Measurements from ENCODE around the gene TMEM100.

Gene TMEM100

GRCh38 chr17:55720919-55721836, 1.5 kb downstream of the TMEM100 start:
- FAIRE-seq: no peak
- no peak for DNase-seq (ENCODE audit: insufficient read length, low spot score)

DNA sequence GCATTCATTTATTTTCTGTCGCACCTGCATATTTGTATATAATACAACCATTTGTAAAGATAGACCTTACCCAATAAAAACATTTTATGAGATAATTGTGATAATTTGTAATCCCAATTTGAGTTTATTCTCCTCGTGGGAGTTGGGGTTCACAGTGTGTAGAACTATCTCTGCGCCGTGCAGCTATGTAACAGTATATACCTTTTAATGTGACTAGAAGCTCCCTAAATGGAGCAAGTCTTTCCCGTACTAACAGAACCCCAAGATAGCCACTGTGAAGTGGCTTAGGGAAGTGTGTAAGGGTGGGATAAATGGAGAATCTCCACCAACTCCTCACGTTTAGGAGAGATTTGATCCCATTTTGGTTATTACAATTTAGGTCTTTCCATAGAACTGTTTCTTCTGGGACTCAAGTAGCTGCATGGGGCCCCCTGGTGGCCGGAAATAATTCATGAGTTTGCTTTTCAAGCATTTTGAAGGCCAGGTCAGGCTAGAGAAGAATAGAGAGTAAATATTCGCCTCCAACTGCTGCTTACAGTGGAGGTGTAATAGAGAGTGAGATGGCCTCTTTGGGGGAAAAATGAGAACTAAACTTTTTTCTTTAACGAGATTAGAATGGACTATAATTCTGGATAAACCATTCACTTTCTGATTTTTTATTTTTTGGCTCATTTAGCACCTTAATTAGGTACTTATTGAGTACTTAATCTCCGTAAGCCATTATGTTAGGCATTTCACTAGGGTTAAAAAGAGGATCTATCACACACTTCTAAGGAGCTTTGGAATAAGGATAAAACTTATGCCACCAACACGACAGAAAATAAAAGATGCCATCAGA, 4.5 kb downstream of the TMEM100 start:
- peak; percentile 99 for FAIRE-seq
- DNase-seq (ENCODE audit: insufficient read length, low spot score): no peak

GRCh38 chr17:55717432-55717831, 5.2 kb downstream of the TMEM100 start:
- FAIRE-seq (no peak), DNase-seq (ENCODE audit: insufficient read length, low spot score) (no peak)

GRCh38 chr17:55710829-55711496, 11.7 kb downstream of the TMEM100 start:
- FAIRE-seq (no peak), DNase-seq (ENCODE audit: insufficient read length, low spot score) (no peak)

GRCh38 chr17:55710410-55710809, 12.3 kb downstream of the TMEM100 start:
- DNase-seq (ENCODE audit: insufficient read length, low spot score) (no peak), FAIRE-seq (no peak)

DNA sequence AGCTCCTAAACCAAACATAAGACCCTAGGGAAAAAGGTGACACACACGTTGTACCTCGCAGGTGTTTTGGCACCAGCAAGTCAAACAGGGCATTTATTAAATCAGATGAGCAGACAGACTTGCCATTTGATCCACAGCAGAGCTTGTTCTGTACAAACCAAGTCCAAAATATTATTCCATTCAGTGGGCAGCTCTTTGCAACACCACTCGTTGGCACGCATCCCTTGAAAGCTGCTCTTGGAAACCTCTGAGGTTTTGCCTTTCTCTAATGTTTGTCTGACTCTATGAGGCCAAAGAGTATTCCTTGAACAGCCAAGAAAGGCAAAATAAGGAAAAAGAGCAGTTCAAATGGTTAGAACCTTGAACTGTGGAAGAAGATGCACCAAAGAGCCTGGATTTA, 12.7 kb downstream of the TMEM100 start:
- no peak for FAIRE-seq
- DNase-seq (ENCODE audit: insufficient read length, low spot score): no peak

DNA sequence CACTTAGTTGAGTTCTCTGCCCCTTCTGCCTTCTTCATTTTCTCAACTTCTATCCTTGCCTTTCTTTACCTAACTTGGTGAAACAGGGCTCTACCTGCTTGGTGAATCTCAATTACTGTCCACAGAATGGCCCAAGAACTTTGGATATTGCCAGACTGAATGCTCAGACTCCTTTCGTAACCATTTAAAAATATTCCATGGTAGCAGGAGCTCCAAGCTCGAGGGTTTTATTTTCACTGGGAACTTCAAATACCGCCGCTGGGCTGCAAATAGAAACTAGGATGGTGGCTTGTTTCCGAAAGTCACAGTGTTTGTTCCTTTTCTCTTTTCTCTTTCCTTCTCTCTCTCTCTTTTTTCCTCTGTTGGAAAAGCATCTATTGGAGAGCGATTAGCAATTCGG, 13.2 kb downstream of the TMEM100 start:
- FAIRE-seq (no peak), DNase-seq (ENCODE audit: insufficient read length, low spot score) (no peak)

DNA sequence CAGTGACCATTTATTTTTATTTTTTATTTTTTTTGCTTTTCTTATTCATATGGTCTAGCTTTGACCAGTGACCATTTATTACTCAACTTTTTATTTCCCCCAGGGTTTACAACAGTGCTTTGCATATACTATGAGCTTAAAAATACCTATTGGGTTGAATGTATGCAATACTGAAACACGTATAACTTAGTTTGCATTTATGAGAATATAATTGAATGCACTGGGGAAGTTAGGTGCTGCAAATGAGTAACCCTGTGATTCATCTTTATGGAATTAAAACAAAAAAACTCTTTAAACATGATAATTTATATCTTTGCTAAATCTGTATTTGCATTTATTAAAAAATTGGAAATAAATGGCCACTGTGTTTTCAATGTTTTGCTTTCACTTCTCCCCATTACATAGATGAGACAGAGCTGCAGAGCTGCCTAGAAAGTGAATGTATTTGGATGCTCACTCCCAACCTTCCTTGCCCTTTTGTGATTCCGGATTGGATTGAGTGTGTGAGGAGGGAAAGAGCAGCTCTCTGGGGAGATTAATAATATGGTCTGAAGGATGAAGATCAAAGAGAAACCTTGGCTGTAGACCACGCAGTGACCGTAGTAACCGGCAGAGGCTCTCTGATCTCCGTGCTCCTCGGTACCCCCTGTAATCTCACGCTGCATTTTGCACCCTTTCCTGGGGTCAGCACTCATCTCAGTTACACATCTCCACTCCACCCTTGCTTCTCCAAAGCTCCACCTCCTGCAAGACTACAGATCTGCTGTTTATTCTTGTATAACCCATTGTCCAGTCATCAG, 14.3 kb downstream of the TMEM100 start:
- FAIRE-seq: no peak
- no peak for DNase-seq (ENCODE audit: insufficient read length, low spot score)

- DNase-seq (ENCODE audit: insufficient read length, low spot score): no peak
Observed at GRCh38 chr17:55706808-55707773, 15.6 kb downstream of the TMEM100 start.

GRCh38 chr17:55705847-55706246, 16.8 kb downstream of the TMEM100 start:
- no peak for DNase-seq (ENCODE audit: insufficient read length, low spot score)
- FAIRE-seq: no peak

More at GRCh38 chr17:55706808-55707773, 15.6 kb downstream of the TMEM100 start:
- no peak for FAIRE-seq

GRCh38 chr17:55704401-55704800, 18.3 kb downstream of the TMEM100 start:
- DNase-seq (ENCODE audit: insufficient read length, low spot score) (no peak), FAIRE-seq (no peak)

DNA sequence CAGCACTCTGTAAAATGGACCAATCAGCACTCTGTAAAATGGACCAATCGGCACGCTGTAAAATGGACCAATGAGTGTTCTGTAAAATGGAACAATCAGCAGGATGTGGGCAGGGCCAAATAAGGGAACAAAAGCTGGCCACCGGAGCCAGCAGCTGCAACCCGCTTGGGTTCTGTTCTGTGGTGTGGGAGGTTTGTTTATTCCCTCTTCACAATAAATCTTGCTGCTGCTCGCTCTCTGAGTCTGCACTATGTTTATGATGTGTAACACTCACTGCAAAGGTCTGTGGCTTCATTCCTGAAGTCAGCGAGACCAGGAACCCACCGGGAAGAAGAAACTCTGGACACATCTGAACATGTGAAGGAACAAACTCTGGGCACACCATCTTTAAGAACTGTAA, 20.5 kb downstream of the TMEM100 start:
- no peak for FAIRE-seq

DNA sequence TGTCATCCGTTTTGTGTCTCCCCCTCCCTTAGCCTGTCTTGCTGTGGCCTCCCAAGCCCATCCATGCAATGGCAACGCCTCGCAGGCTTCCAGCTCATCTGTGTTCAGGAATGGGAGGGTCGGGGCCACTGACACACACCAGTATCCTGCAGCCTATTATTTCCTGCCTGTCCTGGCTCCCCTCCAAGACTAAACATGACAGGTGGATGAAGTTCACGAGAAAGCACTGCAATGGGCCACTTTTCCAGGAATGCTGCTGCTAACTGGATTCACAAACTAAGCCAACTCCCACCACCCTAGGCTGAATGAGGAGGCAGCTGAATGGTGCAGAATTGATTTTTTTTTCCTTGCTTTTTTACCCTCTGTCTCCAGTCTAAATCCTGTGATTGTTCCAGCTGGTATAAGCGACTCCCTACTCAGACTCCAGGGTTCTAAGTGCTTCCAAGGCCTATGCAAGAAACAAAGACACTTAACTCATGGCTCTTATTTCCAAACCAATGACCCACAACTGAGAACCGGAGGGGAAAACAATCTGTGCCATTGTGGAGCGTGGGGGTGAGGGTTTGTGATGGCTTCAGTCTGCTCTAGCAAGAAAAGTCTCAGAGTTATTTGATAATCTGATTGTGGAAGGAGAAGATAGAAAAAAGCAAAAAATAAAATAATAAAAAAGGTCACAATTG, 23.3 kb downstream of the TMEM100 start:
- FAIRE-seq (no peak), DNase-seq (ENCODE audit: insufficient read length, low spot score) (no peak)

More for the DNA sequence above, 20.5 kb downstream of the TMEM100 start:
- no peak for DNase-seq (ENCODE audit: insufficient read length, low spot score)

- no peak for FAIRE-seq
- no peak for DNase-seq (ENCODE audit: insufficient read length, low spot score)
Observed at GRCh38 chr17:55694286-55694910, 28.3 kb downstream of the TMEM100 start.

DNA sequence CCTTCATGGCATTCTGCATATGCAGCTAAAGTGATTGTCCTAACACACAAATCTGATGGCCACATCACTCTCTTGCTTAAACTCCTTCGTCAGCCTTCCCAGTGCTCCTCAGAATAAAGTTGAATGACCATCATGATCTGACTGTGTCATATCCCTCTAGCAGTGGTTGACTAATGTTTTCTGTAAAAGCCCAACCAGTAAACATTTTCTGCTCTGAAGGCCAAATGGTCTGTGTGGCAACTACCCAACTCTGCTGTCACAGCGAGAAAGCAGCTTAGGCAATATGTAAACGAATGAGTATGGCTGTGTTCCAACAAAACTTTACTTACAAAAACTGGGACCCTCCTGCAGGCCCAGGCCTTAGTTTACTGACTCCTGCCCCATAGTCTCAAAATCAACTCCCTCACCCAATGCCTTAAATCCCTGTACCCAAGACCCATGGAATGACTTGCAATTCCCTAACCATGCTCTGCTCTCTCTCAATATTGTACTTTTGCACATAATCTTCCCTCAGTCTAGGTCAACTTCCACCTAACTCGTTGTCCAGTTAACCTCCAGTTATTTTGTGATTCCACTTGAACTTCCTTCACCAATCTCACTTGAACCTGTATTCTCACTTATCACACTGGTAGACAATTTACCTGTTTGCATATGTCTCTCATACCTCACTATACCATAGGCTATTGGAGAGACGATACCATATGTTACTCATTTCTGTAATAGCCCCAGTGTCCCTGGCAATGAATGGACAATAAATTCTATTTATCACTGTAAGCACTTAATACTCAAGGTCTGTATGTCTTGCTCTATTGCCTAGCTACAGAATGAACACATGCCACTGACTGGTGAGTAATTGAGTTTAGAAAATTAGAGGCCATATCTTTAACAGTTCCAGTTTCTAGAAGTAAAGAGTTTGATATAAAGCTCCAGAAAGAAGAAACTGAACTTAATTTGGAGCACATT, 29.1 kb downstream of the TMEM100 start:
- FAIRE-seq: no peak
- DNase-seq (ENCODE audit: insufficient read length, low spot score): no peak

DNA sequence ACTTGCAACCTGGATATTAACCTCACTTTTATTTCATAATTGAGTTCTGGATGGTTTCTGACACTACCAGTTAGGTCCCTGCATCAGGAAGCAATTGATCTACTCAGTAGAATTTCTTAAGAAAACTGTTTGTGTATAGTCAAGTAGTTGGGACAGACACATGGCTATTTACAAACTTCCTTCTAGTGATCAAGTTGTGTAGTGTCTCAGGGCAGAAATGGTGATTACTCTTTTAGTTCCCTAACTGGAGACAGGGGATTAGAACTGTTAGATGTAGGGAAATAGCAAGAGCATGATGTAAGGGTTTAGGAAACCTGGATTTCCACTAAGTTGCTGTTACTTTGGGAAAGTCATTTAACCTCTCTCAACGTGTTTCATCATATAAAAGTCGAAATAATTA, 30.4 kb downstream of the TMEM100 start:
- FAIRE-seq (no peak), DNase-seq (ENCODE audit: insufficient read length, low spot score) (no peak)

- no peak for FAIRE-seq
Observed at GRCh38 chr17:55691666-55692065, 31.0 kb downstream of the TMEM100 start.

More at GRCh38 chr17:55691666-55692065, 31.0 kb downstream of the TMEM100 start:
- no peak for DNase-seq (ENCODE audit: insufficient read length, low spot score)

All from GM19239 (cell line).